ENCODE data around the gene PHF1.

DNA sequence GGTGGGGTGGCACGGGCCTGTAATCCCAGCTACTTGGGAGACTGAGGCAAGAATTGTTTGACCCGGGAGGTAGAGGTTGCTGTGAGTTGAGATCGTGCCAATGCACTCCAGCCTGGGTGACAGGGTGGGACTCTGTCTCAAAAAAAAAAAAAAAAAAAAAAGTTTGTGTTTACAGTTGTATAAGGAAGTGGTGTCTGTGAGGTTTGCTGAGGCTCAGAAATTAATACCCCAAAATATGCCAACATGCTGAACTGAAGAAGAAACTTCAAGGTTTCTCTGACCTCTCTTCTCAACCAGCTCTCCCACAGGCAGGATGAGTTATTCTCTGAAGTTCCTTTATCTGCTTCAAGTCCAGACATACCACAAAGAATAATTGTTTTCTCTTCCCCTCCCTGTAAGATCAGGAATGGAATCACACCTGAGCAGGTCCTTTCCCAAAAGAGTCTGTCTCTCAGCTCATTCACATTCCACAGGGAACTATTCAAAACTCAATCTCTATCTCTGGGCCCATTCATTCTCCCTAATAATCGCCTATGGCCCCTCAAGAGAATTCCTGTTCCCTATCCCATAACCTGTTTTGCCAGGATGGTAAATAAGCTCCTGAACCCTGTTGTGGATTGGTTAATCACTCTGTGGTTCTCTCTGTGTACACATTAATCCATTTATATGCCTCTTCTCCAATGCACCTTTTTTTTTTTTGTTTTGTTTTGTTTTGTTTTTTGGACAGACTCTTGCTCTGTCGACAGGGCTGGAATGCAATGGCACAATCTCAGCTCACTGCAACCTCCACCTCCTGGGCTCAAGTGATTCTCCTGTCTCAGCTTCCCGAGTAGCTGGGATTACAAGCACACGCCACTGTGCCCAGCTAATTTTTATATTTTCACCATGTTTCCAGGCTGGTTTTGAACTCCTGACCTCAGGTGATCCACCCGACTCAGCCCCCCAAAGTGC, 36.6 kb upstream of the PHF1 start:
- TF ChIP-seq, protein P1, sequence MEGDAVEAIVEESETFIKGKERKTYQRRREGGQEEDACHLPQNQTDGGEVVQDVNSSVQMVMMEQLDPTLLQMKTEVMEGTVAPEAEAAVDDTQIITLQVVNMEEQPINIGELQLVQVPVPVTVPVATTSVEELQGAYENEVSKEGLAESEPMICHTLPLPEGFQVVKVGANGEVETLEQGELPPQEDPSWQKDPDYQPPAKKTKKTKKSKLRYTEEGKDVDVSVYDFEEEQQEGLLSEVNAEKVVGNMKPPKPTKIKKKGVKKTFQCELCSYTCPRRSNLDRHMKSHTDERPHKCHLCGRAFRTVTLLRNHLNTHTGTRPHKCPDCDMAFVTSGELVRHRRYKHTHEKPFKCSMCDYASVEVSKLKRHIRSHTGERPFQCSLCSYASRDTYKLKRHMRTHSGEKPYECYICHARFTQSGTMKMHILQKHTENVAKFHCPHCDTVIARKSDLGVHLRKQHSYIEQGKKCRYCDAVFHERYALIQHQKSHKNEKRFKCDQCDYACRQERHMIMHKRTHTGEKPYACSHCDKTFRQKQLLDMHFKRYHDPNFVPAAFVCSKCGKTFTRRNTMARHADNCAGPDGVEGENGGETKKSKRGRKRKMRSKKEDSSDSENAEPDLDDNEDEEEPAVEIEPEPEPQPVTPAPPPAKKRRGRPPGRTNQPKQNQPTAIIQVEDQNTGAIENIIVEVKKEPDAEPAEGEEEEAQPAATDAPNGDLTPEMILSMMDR (conservative IDR thresholded peaks at IDR 0.05; ENCODE audit: low read length) = no peak
- no peak for TF ChIP-seq EZH2phosphoT487 (IDR thresholded peaks at IDR 0.05; ENCODE audit: borderline replicate concordance)

Measured in Loucy (cell line).